Body of pancreas (tissue), 4 donors: ENCODE data around the gene SIM1.

Source experiments
- CTCF ChIP-seq, 7 experiments: fragments of 450-650 bp in 4 of 7; fragments of 200-600 bp in 3 of 7; sonication (generic) in 3 of 7; IDR thresholded peaks; one replicate each; pipeline ENCODE4 v1.5.1; 2016 to 2019; ENCODE audit warnings: antibody characterized with exemption in 7 of 7
- POLR2A ChIP-seq, 3 donors: fragments of 450-650 bp; IDR thresholded peaks; one replicate each; pipeline ENCODE4 v1.6.1; 2016; ENCODE audit warnings: antibody characterized with exemption in 3 of 3, mild to moderate bottlenecking in 2 of 3

GRCh38 chr6:100445512-100445911, 19.2 kb downstream of the SIM1 start:
- TF ChIP-seq CTCF (IDR thresholded peaks at IDR 0.05) (no peak), POLR2A (IDR thresholded peaks at IDR 0.05) (no peak)
